ENCODE measurements around the gene RAB44. TPM values are rescaled to one million over a fixed set of nuclear protein-coding genes. Genes with fewer than 3 reads are reported as not detected.

RAB44 gene
- total and polyA plus RNA-seq, 9 of the 15 experiments (the other 6 are each of a cell fraction or from before 2014, with no cell fraction given), result not detected

DNA sequence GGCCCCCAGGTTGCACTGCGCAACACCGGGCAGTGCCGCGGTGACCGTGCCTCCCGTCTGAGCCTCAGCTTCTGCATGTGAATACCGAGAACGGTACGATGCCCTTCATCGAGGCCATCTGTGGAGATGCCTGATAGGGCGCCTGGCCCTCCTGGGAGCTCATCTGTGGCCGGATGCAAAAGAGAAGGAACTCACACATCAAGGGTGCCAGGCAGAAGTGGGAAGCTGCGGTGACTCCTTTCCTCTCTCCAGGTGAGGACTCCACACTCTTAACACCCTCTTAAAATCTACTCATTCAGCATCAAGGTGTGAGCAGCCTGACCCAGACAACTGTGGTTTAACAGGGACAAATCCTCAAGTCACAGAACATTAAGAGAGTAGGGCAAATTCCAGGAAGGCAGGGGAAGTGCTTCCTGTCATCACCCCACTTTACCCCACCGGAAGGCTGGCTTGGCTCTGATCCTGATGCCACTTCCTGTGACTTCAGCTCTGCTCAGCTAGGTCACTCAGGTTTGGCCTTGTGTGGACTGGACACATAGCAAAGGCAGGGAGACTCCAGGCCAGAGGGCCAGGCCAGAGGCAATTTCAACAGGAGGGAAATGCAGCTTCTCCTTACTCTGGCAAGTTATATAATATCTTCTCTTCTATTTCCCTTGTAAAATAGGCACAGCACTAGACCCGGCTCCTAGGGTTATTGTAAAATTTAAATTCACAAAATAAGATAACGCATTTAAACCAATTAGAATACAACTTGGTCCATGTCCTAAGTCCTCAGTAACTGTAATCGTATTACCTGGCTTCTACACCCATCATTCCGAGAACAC, 72.3 kb downstream of the RAB44 start (continued):
- TF ChIP-seq FOS (IDR thresholded peaks at IDR 0.05; ENCODE audit: extremely low read depth, insufficient read length), result no peak
- no peak for TF ChIP-seq POLR2AphosphoS5 (IDR thresholded peaks at IDR 0.05; ENCODE audit: control insufficient read depth, insufficient read depth, low read depth, low read length)
- TF ChIP-seq GABPB1 (CRISPR knock-in tag; IDR thresholded peaks at IDR 0.05), result no peak
- no peak for TF ChIP-seq ZNF57 (CRISPR knock-in tag; IDR thresholded peaks at IDR 0.05)
- TF ChIP-seq MAX (CRISPR knock-in tag; IDR thresholded peaks at IDR 0.05), result no peak
- TF ChIP-seq, protein P1, sequence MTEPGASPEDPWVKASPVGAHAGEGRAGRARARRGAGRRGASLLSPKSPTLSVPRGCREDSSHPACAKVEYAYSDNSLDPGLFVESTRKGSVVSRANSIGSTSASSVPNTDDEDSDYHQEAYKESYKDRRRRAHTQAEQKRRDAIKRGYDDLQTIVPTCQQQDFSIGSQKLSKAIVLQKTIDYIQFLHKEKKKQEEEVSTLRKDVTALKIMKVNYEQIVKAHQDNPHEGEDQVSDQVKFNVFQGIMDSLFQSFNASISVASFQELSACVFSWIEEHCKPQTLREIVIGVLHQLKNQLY (CRISPR knock-in tag; conservative IDR thresholded peaks at IDR 0.05), result no peak
- TF ChIP-seq HMG20A (CRISPR knock-in tag; conservative IDR thresholded peaks at IDR 0.05), result no peak
- TF ChIP-seq POLR2A (conservative IDR thresholded peaks at IDR 0.05), result no peak
- 0 out of 2 replicates have a peak, but pooled peaks have one; percentile 23 for TF ChIP-seq BCL6 (CRISPR knock-in tag; IDR thresholded peaks at IDR 0.05)
- no peak for TF ChIP-seq NCOA2 (IDR thresholded peaks at IDR 0.05; ENCODE audit: partially characterized antibody in 2 of 2)
- TF ChIP-seq SRF (CRISPR knock-in tag; IDR thresholded peaks at IDR 0.05), result 0 out of 4 replicates have a peak, but pooled peaks of 1 of the 2 experiments have one; percentile 6
- TF ChIP-seq ZNF589 (CRISPR knock-in tag; IDR thresholded peaks at IDR 0.05; ENCODE audit: low read depth), result peak; percentile 87
- TF ChIP-seq BHLHE40 (IDR thresholded peaks at IDR 0.05; ENCODE audit: low read length), result no peak
- peak; percentile 43 for TF ChIP-seq SMAD4 (CRISPR knock-in tag; conservative IDR thresholded peaks at IDR 0.05)
- TF ChIP-seq RHOXF2B (CRISPR knock-in tag; conservative IDR thresholded peaks at IDR 0.05), result no peak
- TF ChIP-seq, protein P2, sequence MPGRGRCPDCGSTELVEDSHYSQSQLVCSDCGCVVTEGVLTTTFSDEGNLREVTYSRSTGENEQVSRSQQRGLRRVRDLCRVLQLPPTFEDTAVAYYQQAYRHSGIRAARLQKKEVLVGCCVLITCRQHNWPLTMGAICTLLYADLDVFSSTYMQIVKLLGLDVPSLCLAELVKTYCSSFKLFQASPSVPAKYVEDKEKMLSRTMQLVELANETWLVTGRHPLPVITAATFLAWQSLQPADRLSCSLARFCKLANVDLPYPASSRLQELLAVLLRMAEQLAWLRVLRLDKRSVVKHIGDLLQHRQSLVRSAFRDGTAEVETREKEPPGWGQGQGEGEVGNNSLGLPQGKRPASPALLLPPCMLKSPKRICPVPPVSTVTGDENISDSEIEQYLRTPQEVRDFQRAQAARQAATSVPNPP (IDR thresholded peaks at IDR 0.05; ENCODE audit: borderline replicate concordance, insufficient read depth, insufficient read length), result no peak
- TF ChIP-seq ZNF707 (CRISPR knock-in tag; conservative IDR thresholded peaks at IDR 0.05), result no peak
- no peak for TF ChIP-seq ZNF518B (CRISPR knock-in tag; IDR thresholded peaks at IDR 0.05)
- peak; percentile 35; the same call in 1 of the 2 replicates for TF ChIP-seq L3MBTL2 (IDR thresholded peaks at IDR 0.05)
- no peak for TF ChIP-seq HDAC3 (IDR thresholded peaks at IDR 0.05; ENCODE audit: borderline replicate concordance, partially characterized antibody)
- TF ChIP-seq KHSRP (IDR thresholded peaks at IDR 0.05), result no peak
- TF ChIP-seq HOXB6 (CRISPR knock-in tag; IDR thresholded peaks at IDR 0.05; ENCODE audit: borderline replicate concordance), result no peak
- TF ChIP-seq ESRRB (CRISPR knock-in tag; IDR thresholded peaks at IDR 0.05; ENCODE audit: borderline replicate concordance), result no peak

All from K562 (cell line).